CD14-positive monocyte (primary cell): Measurements from ENCODE around the gene SNX8. TPM values are rescaled to one million over a fixed set of nuclear protein-coding genes. Genes with fewer than 3 reads are reported as not detected.

ENCODE experiments used
- DNase-seq, 3 donors: peaks; one replicate each; pipeline ENCODE4 v3.0.0-alpha.2; 2011 to 2022
- H2AFZ ChIP-seq: 2 replicates; pipeline ENCODE4 v1.6.0; 2012; ENCODE audit warnings: mild to moderate bottlenecking, low read depth, low read length, inconsistent platforms; ENCODE audit not compliant: insufficient read depth, poor library complexity, severe bottlenecking
- H3K27ac ChIP-seq, 2 donors: 1 replicate in 1 of 2; 2 replicates in 1 of 2; pipeline ENCODE4 v1.5.1; 2012 to 2013; ENCODE audit warnings: low read length in 2 of 2, control low read depth in 1 of 2, inconsistent platforms in 1 of 2, low read depth in 1 of 2, mild to moderate bottlenecking in 1 of 2
- H3K27me3 ChIP-seq, 2 donors: one replicate each; pipeline versions ENCODE4 v1.6.0 to v1.6.1; 2011 to 2013; ENCODE audit warnings: low read length in 2 of 2; ENCODE audit not compliant: control insufficient read depth in 2 of 2, insufficient read depth in 2 of 2
- H3K36me3 ChIP-seq, 2 donors: replicated peaks in 1 of 2; 1 replicate in 1 of 2; 2 replicates in 1 of 2; pipeline versions ENCODE4 v1.5.1 to v1.6.1; 2012 to 2013; ENCODE audit warnings: low read length in 2 of 2, control low read depth in 1 of 2, inconsistent platforms in 1 of 2, mild to moderate bottlenecking in 1 of 2; ENCODE audit not compliant: insufficient read depth in 2 of 2, control insufficient read depth in 1 of 2
- H3K4me1 ChIP-seq, 2 donors: 1 replicate in 1 of 2; 2 replicates in 1 of 2; pipeline versions ENCODE4 v1.5.1 to v1.6.1; 2012 to 2013; ENCODE audit warnings: low read length in 2 of 2, control low read depth in 1 of 2, inconsistent platforms in 1 of 2, mild to moderate bottlenecking in 1 of 2, moderate library complexity in 1 of 2; ENCODE audit not compliant: insufficient read depth in 2 of 2, control insufficient read depth in 1 of 2
- H3K4me2 ChIP-seq: replicated peaks from 2 replicates; pipeline ENCODE3; 2012; ENCODE audit warnings: low read length, moderate library complexity, mild to moderate bottlenecking; ENCODE audit not compliant: poor library complexity, severe bottlenecking; ENCODE audit errors: extremely low read depth
- H3K4me3 ChIP-seq, 3 experiments: fragments of 200-600 bp in 1 of 3; sonication (generic) in 1 of 3; replicated peaks in 1 of 3; 1 replicate in 2 of 3; 2 replicates in 1 of 3; pipeline ENCODE4 v1.5.1; 2011 to 2013; ENCODE audit warnings: low read length in 3 of 3, mild to moderate bottlenecking in 3 of 3, control low read depth in 2 of 3, low read depth in 2 of 3, inconsistent platforms in 1 of 3, moderate library complexity in 1 of 3
- H3K79me2 ChIP-seq: 2 replicates; pipeline ENCODE4 v1.6.0; 2012; ENCODE audit warnings: mild to moderate bottlenecking, control low read depth, inconsistent platforms, low read length, moderate library complexity; ENCODE audit not compliant: insufficient read depth
- H3K9ac ChIP-seq: 2 replicates; pipeline ENCODE4 v1.6.0; 2017; ENCODE audit warnings: low read length, mild to moderate bottlenecking; ENCODE audit not compliant: insufficient read depth, poor library complexity, severe bottlenecking
- H3K9me3 ChIP-seq, 2 donors: replicated peaks in 1 of 2; 1 replicate in 1 of 2; 2 replicates in 1 of 2; pipeline versions ENCODE4 v1.5.1 to v1.6.1; 2012 to 2013; ENCODE audit warnings: low read length in 2 of 2, control low read depth in 1 of 2; ENCODE audit not compliant: control insufficient read depth in 1 of 2, insufficient read depth in 1 of 2
- H4K20me1 ChIP-seq: 2 replicates; pipeline ENCODE4 v1.6.0; 2012; ENCODE audit warnings: mild to moderate bottlenecking, low read length, control low read depth, moderate library complexity; ENCODE audit not compliant: insufficient read depth
- H3K27ac Mint-ChIP-seq, 7 donors: one replicate each; pipeline ENCODE4 v1.8.0; 2020; ENCODE audit warnings: mild to moderate bottlenecking in 7 of 7, mixed read lengths in 7 of 7, moderate library complexity in 6 of 7, inconsistent platforms in 2 of 7
- H3K27me3 Mint-ChIP-seq, 3 donors: one replicate each; pipeline ENCODE4 v1.8.0; 2021 to 2022; ENCODE audit warnings: low read depth in 3 of 3, mild to moderate bottlenecking in 3 of 3, mixed read lengths in 3 of 3, moderate library complexity in 3 of 3, inconsistent platforms in 1 of 3
- H3K36me3 Mint-ChIP-seq, 2 donors: one replicate each; pipeline ENCODE4 v1.8.0; 2020; ENCODE audit warnings: mixed read lengths in 2 of 2, inconsistent platforms in 1 of 2, mild to moderate bottlenecking in 1 of 2
- H3K4me1 Mint-ChIP-seq: one replicate; pipeline ENCODE4 v1.8.0; 2020; ENCODE audit warnings: mild to moderate bottlenecking, mixed read lengths
- H3K4me3 Mint-ChIP-seq, 2 donors: one replicate each; pipeline ENCODE4 v1.8.0; 2020; ENCODE audit warnings: mild to moderate bottlenecking in 2 of 2, mixed read lengths in 2 of 2, moderate library complexity in 1 of 2
- H3K9me3 Mint-ChIP-seq, 7 donors: one replicate each; pipeline ENCODE4 v1.8.0; 2020 to 2022; ENCODE audit warnings: mixed read lengths in 7 of 7, mild to moderate bottlenecking in 6 of 7, moderate library complexity in 6 of 7, inconsistent platforms in 2 of 7
- WGBS: methylation state at CpG from one replicate; pipeline ENCODE4 v1.1.5; 2013; ENCODE audit warnings: missing lambda C conversion rate; ENCODE audit not compliant: insufficient coverage; 5-methylcytosine and 5-hydroxymethylcytosine counted together
- intact Hi-C, 2 donors: fragments of 100-400 bp; cut with micrococcal nuclease; formaldehyde crosslinking; loops; one replicate each; pipeline versions ENCODE4 v1.15.0 to v1.15.1; 2023
- polyA plus RNA-seq, 3 donors: library from polyadenylated mRNA; depleted of rRNA in 1 of 3; unstranded in 2 of 3; stranded (reverse) in 1 of 3; fragments of 300-500 nt in 2 of 3; fragments of >200 nt in 1 of 3; fragmentation: Illumina TruSeq in 2 of 3; gene quantifications; 1 replicate in 2 of 3; 2 replicates in 1 of 3; pipeline ENCODE4 v1.2.3, GENCODE V29; 2012 to 2021
- TF ChIP-seq, protein P1 (sequence below): fragments of 200-600 bp; IDR thresholded peaks from one replicate; pipeline ENCODE4 v1.8.0; 2022; ENCODE audit warnings: antibody characterized with exemption, mild to moderate bottlenecking

The SNX8 gene
- polyA plus RNA-seq, 3 donors, result 15.4 to 43.7 (median 41.9) TPM

- Mint-ChIP-seq H3K4me3 (no peak overlapping the region), H3K4me1 (no peaks in the 10 kb centered on the region), H3K27me3 (peaks cover 0 to 3% (median 0%) of the 10 kb centered on the region in 3 donors), H3K36me3 (peaks cover 90 to 98% of the 10 kb centered on the region in 2 donors), H3K9me3 (peaks cover 0 to 7% (median 2%) of the 10 kb centered on the region in 7 donors), H3K27ac (no peak overlapping the region)
- no peak overlapping the region for H3K4me2 ChIP-seq
- H3K36me3 ChIP-seq, result peaks cover 86 to 100% of the 10 kb centered on the region in 2 donors
- H3K9me3 ChIP-seq, result no peaks in the 10 kb centered on the region
- intact Hi-C loops, result no loop called here
- WGBS, result 99% methylated on average over 10 of the region's 10 CpGs
- H4K20me1 ChIP-seq, result peaks cover 9% of the 10 kb centered on the region
- no peak for DNase-seq
- no peak overlapping the region for H3K4me3 ChIP-seq
- H2AFZ ChIP-seq, result no peak overlapping the region
- H3K9ac ChIP-seq, result no peak overlapping the region
- H3K4me1 ChIP-seq, result no peaks in the 10 kb centered on the region
- TF ChIP-seq, protein P1, sequence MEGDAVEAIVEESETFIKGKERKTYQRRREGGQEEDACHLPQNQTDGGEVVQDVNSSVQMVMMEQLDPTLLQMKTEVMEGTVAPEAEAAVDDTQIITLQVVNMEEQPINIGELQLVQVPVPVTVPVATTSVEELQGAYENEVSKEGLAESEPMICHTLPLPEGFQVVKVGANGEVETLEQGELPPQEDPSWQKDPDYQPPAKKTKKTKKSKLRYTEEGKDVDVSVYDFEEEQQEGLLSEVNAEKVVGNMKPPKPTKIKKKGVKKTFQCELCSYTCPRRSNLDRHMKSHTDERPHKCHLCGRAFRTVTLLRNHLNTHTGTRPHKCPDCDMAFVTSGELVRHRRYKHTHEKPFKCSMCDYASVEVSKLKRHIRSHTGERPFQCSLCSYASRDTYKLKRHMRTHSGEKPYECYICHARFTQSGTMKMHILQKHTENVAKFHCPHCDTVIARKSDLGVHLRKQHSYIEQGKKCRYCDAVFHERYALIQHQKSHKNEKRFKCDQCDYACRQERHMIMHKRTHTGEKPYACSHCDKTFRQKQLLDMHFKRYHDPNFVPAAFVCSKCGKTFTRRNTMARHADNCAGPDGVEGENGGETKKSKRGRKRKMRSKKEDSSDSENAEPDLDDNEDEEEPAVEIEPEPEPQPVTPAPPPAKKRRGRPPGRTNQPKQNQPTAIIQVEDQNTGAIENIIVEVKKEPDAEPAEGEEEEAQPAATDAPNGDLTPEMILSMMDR, result no peak
- no peaks in the 10 kb centered on the region for H3K27me3 ChIP-seq
- H3K79me2 ChIP-seq, result no peaks in the 10 kb centered on the region
- H3K27ac ChIP-seq, result no peak overlapping the region
Observed at GRCh38 chr7:2217206-2217605, 97.0 kb downstream of the SNX8 start.

DNA sequence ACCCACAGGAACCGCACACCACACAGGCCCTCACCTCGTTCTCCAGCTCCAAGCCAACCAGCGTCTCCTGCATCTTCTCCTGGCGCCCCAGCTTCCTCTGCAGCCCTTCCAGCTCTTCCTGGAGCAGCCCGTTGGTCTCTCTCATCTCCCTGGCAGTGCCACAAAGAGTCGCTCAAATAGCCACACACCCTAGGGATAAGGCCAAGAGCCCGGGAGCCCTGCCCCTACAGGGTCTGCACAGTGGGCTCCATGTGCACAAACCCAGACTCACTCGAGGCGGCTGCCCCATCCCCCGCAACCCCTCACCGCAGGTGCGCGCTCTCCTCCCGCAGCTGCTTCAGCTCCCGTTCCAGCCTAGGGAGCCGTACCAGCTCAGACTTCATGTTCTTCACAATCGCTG is 98.4 kb downstream of the SNX8 start:
- 92% methylated on average over 16 of the region's 17 CpGs for WGBS
- Mint-ChIP-seq H3K9me3 (peaks cover 0 to 7% (median 2%) of the 10 kb centered on the region in 7 donors), H3K27me3 (peaks cover 0 to 2% (median 0%) of the 10 kb centered on the region in 3 donors), H3K4me1 (no peaks in the 10 kb centered on the region), H3K36me3 (peaks cover 93 to 98% of the 10 kb centered on the region in 2 donors), H3K27ac (peak overlapping the region in 1 of 7 donors; percentile 36), H3K4me3 (no peak overlapping the region)
- Histone ChIP-seq H3K36me3 (peaks cover 87 to 100% of the 10 kb centered on the region in 2 donors), H2AFZ (no peak overlapping the region), H3K27ac (no peak overlapping the region), H3K9me3 (no peaks in the 10 kb centered on the region), H3K27me3 (no peaks in the 10 kb centered on the region), H3K4me2 (no peak overlapping the region), H3K79me2 (no peaks in the 10 kb centered on the region), H4K20me1 (peaks cover 9% of the 10 kb centered on the region), H3K4me1 (no peaks in the 10 kb centered on the region), H3K9ac (no peak overlapping the region), H3K4me3 (no peak overlapping the region)
- DNase-seq, result no peak
- intact Hi-C loops, result no loop called here
- TF ChIP-seq, protein P1, result no peak
